Activated naive CD4-positive, alpha-beta T cell (primary cell): ENCODE data around the gene SPNS3.

Experiments used
- DNase-seq, 4 experiments: peaks; one replicate each; lab custom pipeline; 2025; lab: John Stamatoyannopoulos, UW

The SPNS3 gene

GRCh38 chr17:4490109-4490591, 56.4 kb downstream of the SPNS3 start:
- no peak for DNase-seq

- DNase-seq, result no peak
Measured at GRCh38 chr17:4490637-4491061, 56.9 kb downstream of the SPNS3 start.

- DNase-seq, result peak in 1 of 4 experiments; percentile 9
Measured at GRCh38 chr17:4492721-4493561, 59.2 kb downstream of the SPNS3 start.

- DNase-seq, result no peak
Measured at GRCh38 chr17:4497101-4497824, 63.5 kb downstream of the SPNS3 start.

GRCh38 chr17:4498461-4499397, 65.0 kb downstream of the SPNS3 start, which contains the start of gene SPNS2:
TSS of gene SPNS2 (plus strand) at chr17:4498881. CDS start at chr17:4499048, 167 bp downstream.
- DNase-seq, result peak in 3 of 4 experiments; percentile 14 to 59 (median 22)

GRCh38 chr17:4499431-4500190, 65.9 kb downstream of the SPNS3 start:
- DNase-seq, result peak in 1 of 4 experiments; percentile 7

- DNase-seq, result no peak
Measured at GRCh38 chr17:4500191-4500571, 66.4 kb downstream of the SPNS3 start.

- no peak for DNase-seq
Measured at GRCh38 chr17:4501295-4501949, 67.7 kb downstream of the SPNS3 start.

GRCh38 chr17:4502466-4503154, 68.9 kb downstream of the SPNS3 start:
- DNase-seq, result no peak

GRCh38 chr17:4503283-4504025, 69.7 kb downstream of the SPNS3 start:
- DNase-seq, result no peak

- DNase-seq, result no peak
Measured at GRCh38 chr17:4504188-4504587, 70.4 kb downstream of the SPNS3 start.

- DNase-seq, result no peak
Measured at GRCh38 chr17:4505187-4505586, 71.4 kb downstream of the SPNS3 start.

- no peak for DNase-seq
Measured at GRCh38 chr17:4506175-4506813, 72.6 kb downstream of the SPNS3 start.

- no peak for DNase-seq
Measured at GRCh38 chr17:4506892-4507291, 73.2 kb downstream of the SPNS3 start.

- DNase-seq, result no peak
Measured at GRCh38 chr17:4507361-4508111, 73.8 kb downstream of the SPNS3 start.

- DNase-seq, result no peak
Measured at GRCh38 chr17:4508207-4508606, 74.5 kb downstream of the SPNS3 start.

GRCh38 chr17:4509401-4509800, 75.7 kb downstream of the SPNS3 start:
- peak in 1 of 4 experiments; percentile 11 for DNase-seq
